GM19324 (cell line): ENCODE results near the gene GAS7.

ENCODE experiments used
- ATAC-seq: cut with Tn5 transposase; IDR thresholded peaks from one replicate; pipeline ENCODE4 v1.9.1; 2021; ENCODE audit warnings: mild to moderate bottlenecking, moderate library complexity; ENCODE audit not compliant: unreplicated experiment, low FRiP score

Gene GAS7

GRCh38 chr17:9994761-9995160, 203.6 kb downstream of the GAS7 start:
- ATAC-seq, result no peak

- no peak for ATAC-seq
Measured at GRCh38 chr17:9991796-9992195, 206.6 kb downstream of the GAS7 start.

- no peak for ATAC-seq
Measured at GRCh38 chr17:9991351-9991750, 207.1 kb downstream of the GAS7 start.

- no peak for ATAC-seq
Measured at GRCh38 chr17:9987779-9988585, 210.4 kb downstream of the GAS7 start.

- ATAC-seq, result no peak
Measured at GRCh38 chr17:9986754-9987382, 211.5 kb downstream of the GAS7 start.

- no peak for ATAC-seq
Measured at GRCh38 chr17:9985646-9986045, 212.8 kb downstream of the GAS7 start.

- no peak for ATAC-seq
Measured at GRCh38 chr17:9984768-9985167, 213.6 kb downstream of the GAS7 start.

GRCh38 chr17:9982159-9982558, 216.2 kb downstream of the GAS7 start:
- ATAC-seq, result no peak

GRCh38 chr17:9981344-9981915, 217.0 kb downstream of the GAS7 start:
- ATAC-seq, result no peak

GRCh38 chr17:9979463-9979995, 218.9 kb downstream of the GAS7 start:
- no peak for ATAC-seq

GRCh38 chr17:9977180-9977575, 221.2 kb downstream of the GAS7 start:
- ATAC-seq, result no peak

GRCh38 chr17:9976283-9977179, 221.9 kb downstream of the GAS7 start:
- no peak for ATAC-seq

GRCh38 chr17:9974448-9975381, 223.7 kb downstream of the GAS7 start:
- ATAC-seq, result no peak

- ATAC-seq, result no peak
Measured at GRCh38 chr17:9973669-9974447, 224.5 kb downstream of the GAS7 start.

- no peak for ATAC-seq
Measured at GRCh38 chr17:9971991-9972390, 226.4 kb downstream of the GAS7 start.

GRCh38 chr17:9969301-9969935, 229.0 kb downstream of the GAS7 start:
- no peak for ATAC-seq

GRCh38 chr17:9968881-9969280, 229.5 kb downstream of the GAS7 start:
- ATAC-seq, result no peak

- no peak for ATAC-seq
Measured at GRCh38 chr17:9968008-9968407, 230.4 kb downstream of the GAS7 start.
